ENCODE data around the gene KCNJ10.

Gene KCNJ10

GRCh38 chr1:160092366-160093068 is 22.6 kb upstream of the KCNJ10 start:
- no peak overlapping the region for H3K9ac ChIP-seq (ENCODE audit: low read length)
- TF ChIP-seq CTCF (IDR thresholded peaks at IDR 0.05; ENCODE audit: insufficient read depth, low read length, poor library complexity, severe bottlenecking) (no peak), EZH2phosphoT487 (conservative IDR thresholded peaks at IDR 0.05; ENCODE audit: low read length) (no peak)
- H3K4me3 ChIP-seq (ENCODE audit: insufficient read depth, low read length, poor library complexity, severe bottlenecking) = no peak overlapping the region
- no peaks in the 10 kb centered on the region for H3K9me3 ChIP-seq (ENCODE audit: insufficient read depth, low read length)
- H3K36me3 ChIP-seq (ENCODE audit: low read length) = no peaks in the 10 kb centered on the region
- H3K27ac ChIP-seq (ENCODE audit: low read depth, low read length) = no peak overlapping the region
- H2AFZ ChIP-seq (ENCODE audit: low read depth, low read length, severe bottlenecking) = no peak overlapping the region
- no peak overlapping the region for H3K4me2 ChIP-seq (ENCODE audit: low read depth, low read length, poor library complexity, severe bottlenecking)
- no peaks in the 10 kb centered on the region for H3K27me3 ChIP-seq (ENCODE audit: low read length)
- H3K9me2 ChIP-seq (replicated peaks; ENCODE audit: insufficient read depth, low read length) = no peaks in the 10 kb centered on the region
- no peaks in the 10 kb centered on the region for H3K79me2 ChIP-seq (ENCODE audit: insufficient read depth, low read length)
- H4K20me1 ChIP-seq (ENCODE audit: low read depth, low read length) = no peaks in the 10 kb centered on the region
- no peaks in the 10 kb centered on the region for H3F3A ChIP-seq (ENCODE audit: insufficient read depth)

- H3K79me2 ChIP-seq (ENCODE audit: insufficient read depth, low read length) = no peaks in the 10 kb centered on the region
- TF ChIP-seq EZH2phosphoT487 (conservative IDR thresholded peaks at IDR 0.05; ENCODE audit: low read length) (no peak), CTCF (IDR thresholded peaks at IDR 0.05; ENCODE audit: insufficient read depth, low read length, poor library complexity, severe bottlenecking) (no peak)
- no peak overlapping the region for H3K27ac ChIP-seq (ENCODE audit: low read depth, low read length)
- no peaks in the 10 kb centered on the region for H3F3A ChIP-seq (ENCODE audit: insufficient read depth)
- H3K36me3 ChIP-seq (ENCODE audit: low read length) = no peaks in the 10 kb centered on the region
- no peaks in the 10 kb centered on the region for H3K9me2 ChIP-seq (replicated peaks; ENCODE audit: insufficient read depth, low read length)
- H3K9ac ChIP-seq (ENCODE audit: low read length) = no peak overlapping the region
- no peaks in the 10 kb centered on the region for H3K9me3 ChIP-seq (ENCODE audit: insufficient read depth, low read length)
- H4K20me1 ChIP-seq (ENCODE audit: low read depth, low read length) = no peaks in the 10 kb centered on the region
- no peak overlapping the region for H3K4me2 ChIP-seq (ENCODE audit: low read depth, low read length, poor library complexity, severe bottlenecking)
- H2AFZ ChIP-seq (ENCODE audit: low read depth, low read length, severe bottlenecking) = no peak overlapping the region
- H3K27me3 ChIP-seq (ENCODE audit: low read length) = no peaks in the 10 kb centered on the region
- no peak overlapping the region for H3K4me3 ChIP-seq (ENCODE audit: insufficient read depth, low read length, poor library complexity, severe bottlenecking)
Measured at GRCh38 chr1:160091666-160092223, 21.8 kb upstream of the KCNJ10 start.

- H4K20me1 ChIP-seq (ENCODE audit: low read depth, low read length) = no peaks in the 10 kb centered on the region
- H3F3A ChIP-seq (ENCODE audit: insufficient read depth) = no peaks in the 10 kb centered on the region
- no peak for TF ChIP-seq CTCF (IDR thresholded peaks at IDR 0.05; ENCODE audit: insufficient read depth, low read length, poor library complexity, severe bottlenecking)
- TF ChIP-seq EZH2phosphoT487 (conservative IDR thresholded peaks at IDR 0.05; ENCODE audit: low read length) = no peak
- no peak overlapping the region for H2AFZ ChIP-seq (ENCODE audit: low read depth, low read length, severe bottlenecking)
- no peak overlapping the region for H3K9ac ChIP-seq (ENCODE audit: low read length)
- H3K36me3 ChIP-seq (ENCODE audit: low read length) = no peaks in the 10 kb centered on the region
- no peaks in the 10 kb centered on the region for H3K27me3 ChIP-seq (ENCODE audit: low read length)
- no peaks in the 10 kb centered on the region for H3K9me3 ChIP-seq (ENCODE audit: insufficient read depth, low read length)
- H3K4me2 ChIP-seq (ENCODE audit: low read depth, low read length, poor library complexity, severe bottlenecking) = no peak overlapping the region
- H3K9me2 ChIP-seq (replicated peaks; ENCODE audit: insufficient read depth, low read length) = no peaks in the 10 kb centered on the region
- no peaks in the 10 kb centered on the region for H3K79me2 ChIP-seq (ENCODE audit: insufficient read depth, low read length)
- no peak overlapping the region for H3K4me3 ChIP-seq (ENCODE audit: insufficient read depth, low read length, poor library complexity, severe bottlenecking)
- H3K27ac ChIP-seq (ENCODE audit: low read depth, low read length) = no peak overlapping the region
Measured at GRCh38 chr1:160090760-160091159, 20.8 kb upstream of the KCNJ10 start.
